Hepatocyte (in vitro differentiated cells): ENCODE results near the gene THAP4. TPM values are rescaled to one million over a fixed set of nuclear protein-coding genes. Genes with fewer than 3 reads are reported as not detected.

ENCODE experiments used
- DNase-seq: peaks from one replicate; pipeline ENCODE4 v3.0.0-alpha.2; 2016; ENCODE audit warnings: low spot score
- H2AFZ ChIP-seq: fragments of 200-600 bp; sonication (generic); 2 replicates; pipeline ENCODE4 v1.6.0; 2016; ENCODE audit warnings: antibody characterized with exemption, mild to moderate bottlenecking
- H3K27ac ChIP-seq: fragments of 200-600 bp; sonication (generic); 2 replicates; pipeline ENCODE4 v1.5.1; 2016; ENCODE audit warnings: mild to moderate bottlenecking
- H3K27me3 ChIP-seq: fragments of 200-600 bp; sonication (generic); 2 replicates; pipeline ENCODE4 v1.6.1; 2016
- H3K36me3 ChIP-seq: fragments of 200-600 bp; sonication (generic); replicated peaks from 2 replicates; pipeline ENCODE4 v1.5.1; 2016; ENCODE audit warnings: low read depth; ENCODE audit not compliant: insufficient read depth
- H3K4me1 ChIP-seq: fragments of 200-600 bp; sonication (generic); 2 replicates; pipeline ENCODE4 v1.5.1; 2016; ENCODE audit warnings: mild to moderate bottlenecking, moderate library complexity; ENCODE audit not compliant: insufficient read depth
- H3K4me2 ChIP-seq: fragments of 200-600 bp; sonication (generic); 2 replicates; pipeline ENCODE4 v1.6.0; 2016
- H3K4me3 ChIP-seq: fragments of 200-600 bp; sonication (generic); 2 replicates; pipeline ENCODE4 v1.5.1; 2016; ENCODE audit warnings: mild to moderate bottlenecking
- H3K79me2 ChIP-seq: fragments of 200-600 bp; sonication (generic); 2 replicates; pipeline ENCODE4 v1.6.0; 2017; ENCODE audit warnings: mild to moderate bottlenecking
- H3K9me2 ChIP-seq: fragments of 200-600 bp; sonication (generic); replicated peaks from 2 replicates; pipeline ENCODE4 v1.6.0; 2017; ENCODE audit warnings: mild to moderate bottlenecking; ENCODE audit not compliant: insufficient read depth
- H3K9me3 ChIP-seq: fragments of 200-600 bp; sonication (generic); 2 replicates; pipeline ENCODE4 v1.5.1; 2016; ENCODE audit warnings: low read depth, mild to moderate bottlenecking
- H4K20me1 ChIP-seq: fragments of 200-600 bp; sonication (generic); 2 replicates; pipeline ENCODE4 v1.6.0; 2016; ENCODE audit warnings: mild to moderate bottlenecking; ENCODE audit not compliant: insufficient read depth, poor library complexity, severe bottlenecking
- CTCF ChIP-seq: fragments of 200-600 bp; sonication (generic); IDR thresholded peaks from 2 replicates; pipeline ENCODE4 v1.5.1; 2016; ENCODE audit warnings: antibody characterized with exemption, mild to moderate bottlenecking; ENCODE audit not compliant: poor library complexity
- EZH2 ChIP-seq: fragments of 200-600 bp; sonication (generic); IDR thresholded peaks from 2 replicates; pipeline ENCODE4 v1.6.1; 2016; ENCODE audit warnings: antibody characterized with exemption, mild to moderate bottlenecking, borderline replicate concordance
- EZH2phosphoT487 ChIP-seq: fragments of 200-600 bp; sonication (generic); IDR thresholded peaks from one replicate; pipeline ENCODE4 v1.6.1; 2018; ENCODE audit warnings: antibody characterized with exemption, mild to moderate bottlenecking, low read depth, moderate library complexity; ENCODE audit not compliant: unreplicated experiment, severe bottlenecking
- WGBS: methylation state at CpG from one replicate; pipeline ENCODE4 v1.1.6; 2016; ENCODE audit warnings: low lambda C conversion rate; ENCODE audit errors: missing lambda C conversion rate; 5-methylcytosine and 5-hydroxymethylcytosine counted together
- polyA plus RNA-seq: library from polyadenylated mRNA; unstranded; fragments of >200 nt; fragmentation: Nextera tagmentation; extraction: Ambion mirVana; gene quantifications from 2 replicates; pipeline ENCODE4 v1.2.1, GENCODE V29; 2016
- total RNA-seq: library from RNA; depleted of rRNA; stranded (reverse); fragments of >200 nt; gene quantifications from 2 replicates; pipeline ENCODE4 v1.2.3, GENCODE V29; 2014

THAP4 gene
- total and polyA plus RNA-seq, 2 experiments from 2014 or later = 43.2 to 58.1 TPM

- no peak overlapping the region for H2AFZ ChIP-seq
- H3K36me3 ChIP-seq = no peaks in the 10 kb centered on the region
- peak overlapping the region; percentile 90 for H3K27ac ChIP-seq
- TF ChIP-seq EZH2 (no peak), EZH2phosphoT487 (no peak), CTCF (no peak)
- no peak overlapping the region for H3K4me3 ChIP-seq
- peaks cover 32% of the 10 kb centered on the region for H3K79me2 ChIP-seq
- no peaks in the 10 kb centered on the region for H3K9me3 ChIP-seq
- H3K4me1 ChIP-seq = peaks cover 44% of the 10 kb centered on the region
- WGBS = 60% methylated on average over 10 of the region's 10 CpGs
- DNase-seq = no peak
- H3K4me2 ChIP-seq = peak overlapping the region; percentile 68
- no peaks in the 10 kb centered on the region for H3K9me2 ChIP-seq
- no peaks in the 10 kb centered on the region for H3K27me3 ChIP-seq
- no peaks in the 10 kb centered on the region for H4K20me1 ChIP-seq
Observed at GRCh38 chr2:241563571-241563980, 73.4 kb downstream of the THAP4 start.

- no peak overlapping the region for H3K4me2 ChIP-seq
- H3K36me3 ChIP-seq = no peaks in the 10 kb centered on the region
- no peak for TF ChIP-seq CTCF
- no peak for TF ChIP-seq EZH2phosphoT487
- no peak for TF ChIP-seq EZH2
- H3K4me1 ChIP-seq = peaks cover 47% of the 10 kb centered on the region
- H3K9me3 ChIP-seq = no peaks in the 10 kb centered on the region
- H2AFZ ChIP-seq = no peak overlapping the region
- 86% methylated on average over 13 of the region's 13 CpGs for WGBS
- no peaks in the 10 kb centered on the region for H4K20me1 ChIP-seq
- no peak for DNase-seq
- H3K27me3 ChIP-seq = no peaks in the 10 kb centered on the region
- H3K4me3 ChIP-seq = no peak overlapping the region
- H3K9me2 ChIP-seq = no peaks in the 10 kb centered on the region
- peaks cover 28% of the 10 kb centered on the region for H3K79me2 ChIP-seq
- no peak overlapping the region for H3K27ac ChIP-seq
Observed at GRCh38 chr2:241563031-241563507, 73.9 kb downstream of the THAP4 start.

- no peaks in the 10 kb centered on the region for H4K20me1 ChIP-seq
- H3K4me2 ChIP-seq = peak overlapping the region; percentile 39
- TF ChIP-seq EZH2 (no peak), EZH2phosphoT487 (no peak), CTCF (no peak)
- H3K4me1 ChIP-seq = peaks cover 48% of the 10 kb centered on the region
- H3K27ac ChIP-seq = peak overlapping the region; percentile 16
- H3K9me3 ChIP-seq = no peaks in the 10 kb centered on the region
- no peak for DNase-seq
- no peaks in the 10 kb centered on the region for H3K9me2 ChIP-seq
- WGBS = 89% methylated on average over 20 of the region's 23 CpGs
- H3K36me3 ChIP-seq = no peaks in the 10 kb centered on the region
- H3K27me3 ChIP-seq = no peaks in the 10 kb centered on the region
- H2AFZ ChIP-seq = no peak overlapping the region
- no peak overlapping the region for H3K4me3 ChIP-seq
- H3K79me2 ChIP-seq = peaks cover 28% of the 10 kb centered on the region
Observed at GRCh38 chr2:241562269-241562891, 74.6 kb downstream of the THAP4 start.
